GM21381 (cell line): Measurements from ENCODE around the gene NAIF1.
A peak's percentile ranks its signal among the peaks of the same experiment; 100 is the strongest.
"Not testable (repeated sequence)": the region's sequence is repeated elsewhere in the genome, so short reads cannot be mapped to it uniquely, and the experiment has no call there.

Source experiments
- ATAC-seq: cut with Tn5 transposase; IDR thresholded peaks from one replicate; pipeline ENCODE4 v1.9.1; 2021; ENCODE audit warnings: mild to moderate bottlenecking, moderate library complexity; ENCODE audit not compliant: unreplicated experiment

The NAIF1 gene

DNA sequence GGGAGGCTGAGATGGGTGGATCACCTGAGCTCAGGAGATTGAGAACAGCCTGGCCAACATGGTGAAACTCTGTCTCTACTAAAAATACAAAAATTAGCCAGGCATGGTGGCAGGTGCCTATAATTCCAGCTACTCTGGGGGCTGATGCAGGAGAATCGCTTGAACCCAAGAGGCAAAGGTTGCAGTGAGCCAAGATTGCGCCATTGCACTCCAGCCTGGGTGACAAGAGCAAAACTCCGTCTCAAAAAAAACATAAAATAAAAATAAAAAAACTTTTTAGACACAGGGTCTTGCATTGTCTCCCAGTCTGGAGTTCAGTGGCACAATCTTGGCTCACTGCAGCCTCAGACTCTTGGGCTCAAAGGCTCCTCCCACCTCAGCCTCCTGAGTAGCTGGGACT is 30.6 kb downstream of the NAIF1 start:
- not testable (repeated sequence) for ATAC-seq

DNA sequence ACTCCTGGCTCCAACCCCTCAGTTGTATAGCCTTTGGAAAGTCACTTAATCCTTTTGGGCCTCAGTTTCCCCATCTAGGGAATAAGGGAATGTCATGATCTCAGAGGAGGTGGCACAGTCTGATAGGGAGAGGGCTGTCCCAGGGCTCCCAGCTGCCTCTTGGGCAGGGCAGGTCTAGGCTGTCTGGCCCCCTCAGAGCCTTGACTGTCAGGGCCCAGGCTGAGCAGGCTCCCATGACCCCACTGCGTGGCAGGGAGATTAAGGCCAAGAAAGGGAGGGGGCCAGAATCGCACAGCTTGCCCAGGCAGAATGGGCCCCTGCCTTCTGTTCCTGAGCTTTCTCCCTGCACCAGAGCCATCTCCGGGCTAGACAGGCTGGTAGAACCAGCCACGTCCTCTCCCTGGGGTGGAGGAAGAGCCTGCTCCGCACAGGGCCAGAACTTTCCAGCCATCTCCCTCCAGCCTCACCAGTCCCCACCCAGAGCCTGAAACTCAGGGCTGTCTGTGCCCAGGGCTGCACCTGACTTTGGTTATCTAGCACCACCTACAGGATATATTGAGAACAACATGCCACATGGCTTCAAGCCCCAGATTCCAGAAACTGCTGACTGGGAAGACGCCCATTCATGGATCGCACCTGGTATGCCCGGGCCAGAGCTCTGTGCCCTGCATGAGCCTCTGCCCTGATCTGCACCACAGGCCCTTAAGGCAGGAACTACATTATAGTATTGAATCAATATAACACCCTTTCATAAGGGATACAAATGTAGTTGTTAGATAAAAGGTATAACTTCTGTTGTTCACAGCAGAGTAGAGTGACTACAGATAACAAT is 32.1 kb downstream of the NAIF1 start:
- peak; percentile 49 for ATAC-seq

DNA sequence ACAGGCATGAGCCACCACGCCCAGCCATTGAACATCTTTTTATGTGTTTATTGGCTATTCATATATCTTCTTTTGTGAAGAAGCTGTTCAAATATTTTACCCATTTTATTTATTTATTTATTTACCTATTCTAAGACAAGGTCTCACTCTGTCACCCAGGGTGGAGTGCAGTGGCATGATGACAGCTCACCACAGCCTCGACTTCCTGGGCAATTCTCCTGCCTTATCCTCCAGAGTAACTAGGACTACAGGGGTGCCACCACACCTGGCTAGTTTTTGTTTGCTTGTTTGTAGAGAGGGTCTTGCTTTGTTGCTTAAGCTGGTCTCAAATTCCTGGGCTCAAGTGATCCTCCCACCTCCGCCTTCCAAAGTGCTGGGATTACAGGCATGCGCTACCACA is 33.5 kb downstream of the NAIF1 start:
- ATAC-seq = no peak

DNA sequence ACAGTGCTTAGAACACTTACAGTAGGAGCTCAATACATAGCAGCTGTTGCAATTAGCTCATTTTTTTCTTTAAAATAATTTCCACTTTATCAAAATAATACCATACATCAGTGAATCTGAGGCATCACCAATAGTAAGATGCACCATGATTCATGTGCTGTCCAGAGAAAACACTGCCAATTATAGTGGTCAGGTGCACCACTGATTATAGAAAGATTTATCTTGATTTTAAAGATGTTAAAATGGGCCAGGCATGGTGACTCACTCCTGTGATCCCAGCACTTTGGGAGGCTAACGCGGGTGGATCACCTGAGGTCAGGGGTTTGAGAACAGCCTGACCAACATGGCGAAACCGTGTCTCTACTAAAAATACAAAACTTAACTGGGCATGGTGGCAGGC is 39.4 kb downstream of the NAIF1 start:
- no peak for ATAC-seq

DNA sequence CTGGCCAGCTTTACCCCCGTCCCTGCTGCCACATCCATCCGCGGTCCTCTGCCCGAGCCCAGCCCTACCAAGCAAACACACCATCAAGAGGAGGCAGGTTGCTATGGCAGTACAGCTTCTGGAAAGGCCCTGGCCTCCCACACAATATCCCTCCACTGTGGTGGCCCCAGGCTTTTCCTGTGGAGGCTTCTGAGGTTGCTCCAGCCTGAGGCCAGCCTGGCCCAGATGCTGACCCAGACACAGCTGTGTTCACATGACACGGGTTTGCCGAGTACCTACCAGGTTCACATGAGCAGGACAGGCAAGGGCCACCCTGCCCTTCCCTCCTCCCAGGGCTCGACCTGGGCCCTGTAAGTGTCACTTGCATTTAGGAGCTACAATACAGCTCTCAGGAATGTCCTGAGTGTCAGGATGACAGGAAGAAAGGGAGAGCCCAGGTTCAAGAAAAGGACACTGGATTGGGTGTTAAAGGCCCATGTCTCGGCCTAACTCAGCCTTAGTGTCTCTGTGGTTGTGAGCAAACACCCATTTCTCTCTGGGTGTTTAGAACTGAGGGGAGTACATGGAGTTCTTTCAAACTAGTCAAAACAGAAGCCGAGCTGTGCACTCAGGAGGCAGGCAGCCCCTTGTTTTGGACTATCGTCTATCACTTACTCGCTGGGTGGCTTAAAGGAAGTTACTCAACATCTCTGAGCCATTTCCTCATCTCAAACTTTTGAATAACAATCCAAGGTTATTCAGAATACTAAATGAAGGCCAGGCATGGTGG is 40.2 kb downstream of the NAIF1 start:
- peak; percentile 21 for ATAC-seq

DNA sequence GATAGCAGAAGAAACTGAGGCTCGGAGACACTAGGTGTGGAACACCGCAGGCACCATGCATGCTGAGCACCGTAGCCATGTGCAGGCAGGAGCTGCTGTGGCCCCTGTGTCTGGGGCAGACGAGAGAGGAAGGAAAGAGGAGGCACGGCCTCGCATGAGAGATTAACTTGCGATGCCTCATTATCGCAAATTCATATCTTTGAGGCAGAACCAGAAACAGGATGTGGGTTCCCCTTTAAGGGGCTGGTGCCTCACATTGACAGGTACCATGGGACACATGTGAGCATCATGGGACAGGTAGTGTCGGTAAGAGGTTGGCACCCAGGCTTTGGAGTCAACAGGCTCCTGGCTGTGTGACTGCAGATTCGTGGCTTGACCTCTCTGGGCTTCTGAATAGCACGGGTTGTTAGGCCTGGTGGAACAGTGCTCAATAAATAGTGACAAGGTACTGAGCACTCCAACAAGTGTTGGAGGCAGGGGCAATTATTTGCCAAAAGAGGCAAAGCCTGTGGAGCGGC is 40.8 kb downstream of the NAIF1 start:
- ATAC-seq = peak; percentile 44

DNA sequence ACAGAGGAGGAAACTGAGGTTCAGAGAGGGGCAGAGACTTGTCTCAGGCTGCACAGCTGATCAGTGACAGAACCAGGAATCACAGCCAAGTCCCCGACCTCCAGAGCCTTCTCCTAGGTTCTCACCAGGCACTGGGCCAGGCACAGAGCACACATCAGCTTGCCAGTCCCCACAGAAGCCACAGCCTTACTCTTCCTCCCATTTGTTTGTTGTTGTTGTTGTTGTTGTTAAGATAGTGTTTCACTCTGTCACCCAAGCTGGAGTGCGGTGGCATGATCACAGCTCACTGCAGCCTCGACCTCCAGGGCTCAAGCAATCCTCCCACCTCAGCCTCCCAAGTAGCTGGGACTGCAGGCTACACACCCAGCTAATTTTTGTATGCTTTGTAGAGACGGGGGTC is 41.4 kb downstream of the NAIF1 start:
- no peak for ATAC-seq

DNA sequence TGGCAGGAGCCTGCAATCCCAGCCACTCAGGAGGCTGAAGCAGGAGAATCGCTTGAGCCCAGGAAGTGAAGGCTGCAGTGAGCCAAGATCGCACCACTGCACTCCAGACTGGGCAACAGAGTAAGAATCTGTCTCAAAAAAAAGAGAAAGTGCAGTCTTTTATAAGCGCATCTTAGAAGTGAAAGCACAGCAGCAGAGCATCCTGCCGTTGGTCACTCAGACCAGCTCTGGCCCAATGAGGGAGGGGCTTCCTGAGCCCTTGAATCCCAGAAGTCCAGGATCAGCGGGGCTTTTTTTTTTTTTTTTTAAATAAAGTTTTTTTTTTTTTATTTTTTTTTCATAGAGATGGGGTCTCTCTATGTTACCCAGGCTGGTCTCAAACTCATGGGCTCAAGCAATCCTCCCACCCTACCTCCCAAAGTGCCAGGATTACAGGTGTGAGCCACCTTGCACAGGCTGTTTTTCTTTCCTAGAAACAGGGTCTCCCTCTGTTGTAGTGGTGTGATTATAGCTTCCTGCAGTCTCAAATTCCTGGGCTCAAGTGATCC is 42.3 kb downstream of the NAIF1 start:
- no peak for ATAC-seq

DNA sequence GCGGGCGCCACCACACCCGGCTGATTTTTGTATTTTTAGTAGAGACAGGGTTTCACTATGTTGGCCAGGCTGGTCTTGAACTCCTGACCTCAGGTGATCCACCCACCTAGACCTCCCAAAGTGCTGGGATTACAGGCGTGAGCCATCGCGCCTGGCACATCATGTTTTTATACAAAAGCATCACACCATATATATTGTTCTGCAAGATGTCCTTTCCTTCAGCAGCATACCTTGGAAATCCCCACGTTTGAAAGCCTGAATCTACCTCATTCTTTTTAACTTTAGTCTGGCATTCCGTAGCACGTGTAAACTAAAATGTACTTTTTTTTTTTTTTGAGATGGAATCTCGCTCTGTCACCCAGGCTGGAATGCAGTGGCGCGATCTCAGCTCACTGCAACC is 43.4 kb downstream of the NAIF1 start:
- ATAC-seq = not testable (repeated sequence)

DNA sequence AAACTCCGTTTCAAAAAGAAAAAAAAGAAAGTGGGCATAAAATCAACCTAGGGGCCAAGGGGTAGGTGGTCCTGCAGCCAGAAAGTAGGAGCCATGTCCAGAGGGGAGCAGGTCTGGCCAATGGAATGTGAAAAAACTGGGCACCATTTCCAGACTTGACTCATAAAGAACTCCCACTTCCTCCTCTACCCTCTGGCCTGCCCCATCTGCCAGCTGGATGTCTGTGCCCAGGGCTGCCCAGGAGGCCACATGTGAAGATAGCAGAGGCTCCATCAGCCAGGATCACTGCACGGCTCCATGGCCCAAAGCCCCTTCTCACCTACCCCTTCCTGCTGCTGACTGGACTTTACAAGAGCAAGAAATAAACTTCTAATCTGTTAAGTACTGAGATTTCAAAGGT is 44.2 kb downstream of the NAIF1 start:
- ATAC-seq = no peak

DNA sequence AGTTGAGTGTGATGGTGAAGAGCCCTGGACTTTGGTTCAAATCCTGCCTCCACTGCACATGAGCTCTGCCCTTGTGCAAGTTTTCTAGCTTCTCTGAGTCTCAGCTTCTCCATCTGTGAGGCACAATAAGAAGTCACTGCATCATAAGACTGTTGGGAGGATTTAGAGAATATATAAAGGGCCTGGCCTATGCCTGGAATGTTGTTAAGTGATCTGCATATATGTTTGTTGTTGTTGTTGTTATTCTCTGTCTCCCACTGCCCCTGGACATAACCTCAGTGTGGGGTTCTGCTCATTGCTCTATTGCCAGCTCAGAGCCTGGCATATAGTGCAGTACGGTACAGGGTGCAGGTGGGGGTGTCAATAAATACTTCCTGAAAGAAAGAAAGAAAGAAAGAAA is 46.0 kb downstream of the NAIF1 start:
- ATAC-seq = no peak

DNA sequence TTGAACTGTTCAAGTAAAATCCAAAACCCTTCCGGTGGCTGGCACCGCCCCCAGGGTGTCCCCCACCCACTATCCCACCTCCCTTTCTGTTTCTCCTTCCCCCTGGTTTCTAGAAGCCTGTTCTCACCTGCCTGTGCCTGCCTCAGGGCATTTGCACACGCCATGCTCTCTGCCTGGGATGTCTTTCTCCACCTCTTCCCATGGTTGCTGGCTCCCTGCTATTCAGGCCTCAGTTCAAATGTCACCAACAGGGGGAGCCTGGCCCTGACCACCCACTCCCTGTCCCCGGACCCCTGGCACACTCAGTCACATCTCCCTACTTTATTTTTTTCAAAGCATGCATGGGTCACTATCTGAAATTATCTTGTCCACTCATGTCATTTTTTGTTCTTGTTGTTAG is 46.4 kb downstream of the NAIF1 start:
- no peak for ATAC-seq

DNA sequence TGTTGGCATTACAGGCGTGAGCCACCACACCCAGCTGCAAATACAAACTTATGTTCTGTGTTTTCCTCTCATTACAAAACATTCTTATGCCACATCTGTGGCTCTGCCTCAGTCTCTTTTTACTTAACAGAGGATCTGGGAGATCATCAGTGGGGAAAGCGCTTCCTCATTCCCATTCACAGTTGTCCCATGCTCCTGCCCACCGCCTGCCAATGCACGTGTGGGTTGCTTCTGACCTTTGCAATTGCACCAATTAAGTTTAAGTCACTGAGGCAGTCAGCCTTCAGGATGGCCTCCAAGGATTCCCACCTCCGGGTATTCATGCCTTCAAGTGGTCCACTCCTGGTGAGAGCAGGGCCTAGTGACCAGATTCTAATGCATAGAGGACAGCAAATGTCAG is 51.4 kb downstream of the NAIF1 start:
- ATAC-seq = no peak
